BJ (cell line): ENCODE data around the gene GPR17. TPM values are rescaled to one million over a fixed set of nuclear protein-coding genes. Genes with fewer than 3 reads are reported as not detected.

Source experiments
- CTCF ChIA-PET: fragments of 350-600 bp; formaldehyde crosslinking; extraction: SDS; loops from one replicate; lab custom pipeline; 2021; ENCODE audit warnings: antibody characterized with exemption, inconsistent platforms; lab: Yijun Ruan, JAX
- POLR2A ChIA-PET: fragments of 300-600 bp; sonication (Branson Sonifier 250); formaldehyde crosslinking; extraction: SDS; loops from one replicate; lab custom pipeline; 2021; ENCODE audit warnings: antibody characterized with exemption; lab: Charles Lee
- DNase-seq: peaks from one replicate; pipeline ENCODE4 v3.0.0-alpha.2; 2011; ENCODE audit warnings: low read depth
- H3K27me3 ChIP-seq: 2 replicates; pipeline ENCODE4 v1.6.0; 2011; ENCODE audit warnings: low read length; ENCODE audit not compliant: control insufficient read depth, insufficient read depth
- H3K36me3 ChIP-seq: 2 replicates; pipeline ENCODE4 v1.5.1; 2011; ENCODE audit warnings: low read length; ENCODE audit not compliant: control insufficient read depth, insufficient read depth
- H3K4me3 ChIP-seq: 2 replicates; pipeline ENCODE4 v1.5.1; 2011; ENCODE audit warnings: low read depth, mild to moderate bottlenecking, control low read depth, low read length
- CTCF ChIP-seq: IDR thresholded peaks from 2 replicates; pipeline ENCODE4 v1.5.1; 2011; ENCODE audit warnings: low read depth, mild to moderate bottlenecking, control low read depth, inconsistent platforms, low read length, moderate library complexity; ENCODE audit not compliant: insufficient read depth
- polyA plus RNA-seq: library from polyadenylated mRNA; depleted of rRNA; stranded (reverse); fragments of >200 nt; gene quantifications from 2 replicates; pipeline ENCODE4 v1.2.3, GENCODE V29; 2011

Gene GPR17
- polyA plus RNA-seq, 1 experiment: not detected

- CTCF ChIA-PET: interaction anchor here (0.6 to 4.4 kb wide), 14 partner anchors 9 to 189 kb away, joined by 3 to 23 read pairs (median 4); no protein-coding TSS in a partner anchor
- POLR2A ChIA-PET: no interaction called here
- TF ChIP-seq CTCF: peak; percentile 65
- no peak for DNase-seq
- Histone ChIP-seq H3K36me3 (no peaks in the 10 kb centered on the region), H3K4me3 (peak overlapping the region; percentile 29), H3K27me3 (no peaks in the 10 kb centered on the region)
These were observed 49.8 kb downstream of the GPR17 start for GRCh38 chr2:127695491-127696472.

GRCh38 chr2:127697482-127698180 is 51.7 kb downstream of the GPR17 start:
- Histone ChIP-seq H3K27me3 (no peaks in the 10 kb centered on the region), H3K36me3 (no peaks in the 10 kb centered on the region), H3K4me3 (no peak overlapping the region)
- POLR2A ChIA-PET: no interaction called here
- TF ChIP-seq CTCF: no peak
- CTCF ChIA-PET: interaction anchor here (1.3 to 4.4 kb wide), 3 partner anchors 23 to 106 kb away, joined by 3 to 23 read pairs (median 4); partner anchors contain the start of gene LIMS2
- no peak for DNase-seq

- TF ChIP-seq CTCF: no peak
- DNase-seq: no peak
- POLR2A ChIA-PET: no interaction called here
These were observed 52.8 kb downstream of the GPR17 start for GRCh38 chr2:127698553-127699355.

GRCh38 chr2:127700527-127701192 is 54.7 kb downstream of the GPR17 start:
- ChIA-PET POLR2A (no interaction called here), CTCF (interaction anchor here (1.4 to 4.7 kb wide), 2 partner anchors 109 to 110 kb away, joined by 4 to 18 read pairs; no protein-coding TSS in a partner anchor)
- no peak for DNase-seq
- no peak for TF ChIP-seq CTCF
- no peaks in the 10 kb centered on the region for H3K27me3 ChIP-seq
- no peaks in the 10 kb centered on the region; the same call in 1 of the 2 replicates for H3K36me3 ChIP-seq
- H3K4me3 ChIP-seq: peak overlapping the region; percentile 56

More at GRCh38 chr2:127698553-127699355, 52.8 kb downstream of the GPR17 start:
- no peak overlapping the region for H3K4me3 ChIP-seq
- H3K36me3 ChIP-seq: no peaks in the 10 kb centered on the region; the same call in 1 of the 2 replicates
- H3K27me3 ChIP-seq: no peaks in the 10 kb centered on the region
- CTCF ChIA-PET: interaction anchor here (1.4 to 4.4 kb wide), 2 partner anchors 48 to 107 kb away, joined by 4 to 23 read pairs; no protein-coding TSS in a partner anchor
